Astrocyte (in vitro differentiated cells and primary cell): ENCODE results near the gene ENTPD8.

ENCODE experiments used
- EZH2 ChIP-seq: IDR thresholded peaks from 2 replicates; pipeline ENCODE4 v1.6.1; 2012; ENCODE audit warnings: mild to moderate bottlenecking, low read length, inconsistent platforms; ENCODE audit not compliant: insufficient read depth
- TF ChIP-seq, protein P1 (sequence below): IDR thresholded peaks from 2 replicates; pipeline ENCODE4 v1.5.1; 2011; ENCODE audit warnings: low read depth, mild to moderate bottlenecking, inconsistent platforms, low read length, moderate library complexity; ENCODE audit not compliant: insufficient read depth

DNA sequence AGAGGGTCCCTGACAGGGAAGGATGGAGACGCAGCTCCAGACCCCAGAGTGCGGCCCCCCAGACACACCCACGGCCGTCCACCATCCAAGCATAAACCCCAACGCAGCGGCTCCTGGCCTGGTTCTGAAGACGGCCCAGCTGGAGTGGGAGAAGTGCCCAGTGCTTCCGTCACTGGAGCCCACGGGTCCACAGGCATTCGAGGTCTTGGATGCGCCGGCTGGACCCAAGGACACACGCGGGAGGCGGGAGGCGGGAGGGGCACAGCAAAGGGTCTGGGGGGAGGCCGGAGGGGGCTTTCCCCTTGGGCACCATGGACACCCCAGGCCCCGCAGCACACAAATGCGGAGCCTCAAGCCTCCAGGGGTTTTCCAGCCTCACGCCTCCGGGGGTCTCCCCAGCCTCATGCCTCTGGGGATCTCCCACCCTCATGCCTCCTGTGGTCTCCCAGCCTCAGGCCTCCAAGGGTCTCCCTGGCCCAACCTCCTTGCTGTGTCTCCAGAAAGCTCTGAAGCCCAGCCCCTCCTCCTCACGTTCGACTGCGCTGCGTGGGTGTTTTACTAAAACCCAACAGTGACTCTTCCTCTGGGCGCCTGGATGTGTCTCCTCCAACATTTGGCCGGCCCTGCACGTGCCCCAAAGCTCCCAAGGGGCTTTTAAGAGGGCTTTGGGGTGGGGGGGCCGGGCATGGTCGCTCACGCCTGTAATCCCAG is 33.4 kb downstream of the ENTPD8 start:
- TF ChIP-seq, protein P1, sequence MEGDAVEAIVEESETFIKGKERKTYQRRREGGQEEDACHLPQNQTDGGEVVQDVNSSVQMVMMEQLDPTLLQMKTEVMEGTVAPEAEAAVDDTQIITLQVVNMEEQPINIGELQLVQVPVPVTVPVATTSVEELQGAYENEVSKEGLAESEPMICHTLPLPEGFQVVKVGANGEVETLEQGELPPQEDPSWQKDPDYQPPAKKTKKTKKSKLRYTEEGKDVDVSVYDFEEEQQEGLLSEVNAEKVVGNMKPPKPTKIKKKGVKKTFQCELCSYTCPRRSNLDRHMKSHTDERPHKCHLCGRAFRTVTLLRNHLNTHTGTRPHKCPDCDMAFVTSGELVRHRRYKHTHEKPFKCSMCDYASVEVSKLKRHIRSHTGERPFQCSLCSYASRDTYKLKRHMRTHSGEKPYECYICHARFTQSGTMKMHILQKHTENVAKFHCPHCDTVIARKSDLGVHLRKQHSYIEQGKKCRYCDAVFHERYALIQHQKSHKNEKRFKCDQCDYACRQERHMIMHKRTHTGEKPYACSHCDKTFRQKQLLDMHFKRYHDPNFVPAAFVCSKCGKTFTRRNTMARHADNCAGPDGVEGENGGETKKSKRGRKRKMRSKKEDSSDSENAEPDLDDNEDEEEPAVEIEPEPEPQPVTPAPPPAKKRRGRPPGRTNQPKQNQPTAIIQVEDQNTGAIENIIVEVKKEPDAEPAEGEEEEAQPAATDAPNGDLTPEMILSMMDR: no peak
- no peak for TF ChIP-seq EZH2
